NCI-H526 (cell line): ENCODE measurements around the gene RSU1.

Experiments used
- DNase-seq, 2 experiments: peaks; one replicate each; lab custom pipeline; 2025; lab: John Stamatoyannopoulos, UW

The RSU1 gene

DNA sequence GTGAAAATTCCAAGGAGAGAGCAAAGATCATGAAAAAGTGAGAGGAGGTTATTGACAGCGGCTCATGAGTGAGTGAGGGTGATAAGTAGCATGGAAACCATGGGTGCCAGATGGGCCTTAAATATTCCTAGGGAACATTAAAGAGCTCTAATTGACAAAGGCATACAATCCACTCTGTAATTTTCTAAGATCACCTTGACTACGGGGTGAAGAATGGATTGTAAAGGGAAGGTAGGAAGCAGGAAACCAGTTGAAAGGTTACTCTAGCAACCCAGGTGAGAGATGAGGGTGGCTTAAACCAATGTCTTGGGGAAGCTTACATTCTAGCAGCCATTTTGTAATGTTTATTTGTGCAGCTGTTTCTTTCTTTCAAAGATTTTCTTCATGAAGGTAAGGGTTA, 75.7 kb downstream of the RSU1 start:
- no peak for DNase-seq

- no peak for DNase-seq
Measured at GRCh38 chr10:16737420-16737819, 79.8 kb downstream of the RSU1 start.

DNA sequence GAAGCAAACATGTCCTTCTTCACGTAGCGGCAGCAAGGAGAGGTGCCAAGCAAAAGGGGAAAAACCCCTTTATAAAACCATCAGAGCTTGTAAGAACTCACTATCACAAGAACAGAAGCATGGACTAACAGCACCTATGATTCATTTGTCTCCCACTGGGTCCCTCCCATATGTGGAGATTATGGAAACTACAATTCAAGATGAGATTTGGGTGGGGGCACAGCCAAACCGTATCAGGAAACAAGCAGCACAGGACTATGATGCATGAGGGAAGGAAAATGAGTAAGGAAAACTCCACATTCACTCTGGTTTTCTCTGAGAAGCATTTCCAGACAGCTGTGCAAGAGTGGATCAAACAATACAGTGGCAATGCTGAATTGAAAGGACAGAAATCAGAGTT, 81.6 kb downstream of the RSU1 start:
- DNase-seq = no peak

- DNase-seq = peak in 1 of 2 experiments; percentile 4
Measured at GRCh38 chr10:16732376-16732775, 84.8 kb downstream of the RSU1 start.

DNA sequence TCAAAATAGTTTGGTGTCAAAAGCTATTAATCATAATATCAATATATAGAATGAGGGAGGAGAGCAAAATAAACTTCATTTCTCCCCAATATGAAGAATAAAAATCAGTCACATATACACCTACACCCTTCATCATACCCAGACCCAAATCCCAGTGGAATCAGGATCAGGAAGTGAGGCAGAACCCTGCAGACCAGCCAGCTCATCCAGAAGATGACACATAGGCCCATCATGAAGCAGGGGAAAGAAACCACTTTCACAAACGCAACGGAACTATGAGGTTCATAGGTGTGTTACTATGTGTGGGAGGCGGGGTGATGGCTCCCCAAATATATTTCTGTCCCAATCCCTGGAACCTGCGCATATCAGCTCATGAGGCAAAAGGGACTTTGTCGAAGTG, 89.0 kb downstream of the RSU1 start:
- DNase-seq = no peak

GRCh38 chr10:16727666-16728065, 89.6 kb downstream of the RSU1 start:
- no peak for DNase-seq

- no peak for DNase-seq
Measured at GRCh38 chr10:16724509-16724908, 92.7 kb downstream of the RSU1 start.

GRCh38 chr10:16720812-16721211, 96.4 kb downstream of the RSU1 start:
- no peak for DNase-seq

GRCh38 chr10:16717622-16718395, 99.4 kb downstream of the RSU1 start:
- no peak for DNase-seq

DNA sequence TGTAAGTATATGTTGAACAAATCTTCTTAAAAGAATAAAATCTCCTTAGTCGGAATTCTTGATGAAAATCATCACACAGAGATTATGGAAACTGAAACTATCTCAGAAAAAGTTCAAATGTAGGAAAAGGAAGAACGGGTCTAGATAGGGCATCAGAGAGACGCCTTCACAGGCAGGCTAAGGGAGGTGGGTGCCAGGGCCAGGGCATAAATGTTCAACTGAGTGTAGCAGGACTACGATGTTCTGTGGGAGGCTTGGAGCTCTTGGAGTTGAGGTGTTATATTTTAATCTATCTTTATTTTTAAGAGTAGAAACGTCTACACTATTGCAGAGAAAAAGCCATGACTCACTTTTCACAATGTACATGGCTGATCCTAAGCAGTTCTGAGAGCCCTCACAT, 101.2 kb downstream of the RSU1 start:
- no peak for DNase-seq

- DNase-seq = no peak
Measured at GRCh38 chr10:16713290-16713689, 103.9 kb downstream of the RSU1 start.

DNA sequence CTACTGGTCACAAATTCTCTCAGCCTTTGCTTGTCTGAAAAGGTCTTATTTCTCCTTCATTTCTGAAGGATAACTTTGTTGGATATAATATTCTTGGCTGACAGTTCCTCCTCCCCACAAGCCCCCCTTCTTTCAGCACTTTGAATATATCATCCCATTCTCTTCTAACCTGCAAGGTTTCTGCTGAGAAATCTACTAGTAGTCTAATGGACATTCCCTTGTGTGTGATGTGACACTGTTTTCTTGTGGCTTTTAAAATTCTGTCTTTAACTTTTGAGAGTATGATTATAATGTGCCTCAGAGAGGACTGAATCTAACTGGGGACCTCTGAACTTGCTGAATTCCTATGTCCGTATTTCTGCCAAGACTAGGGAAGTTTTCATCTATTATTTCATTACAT, 104.3 kb downstream of the RSU1 start:
- DNase-seq = no peak

DNA sequence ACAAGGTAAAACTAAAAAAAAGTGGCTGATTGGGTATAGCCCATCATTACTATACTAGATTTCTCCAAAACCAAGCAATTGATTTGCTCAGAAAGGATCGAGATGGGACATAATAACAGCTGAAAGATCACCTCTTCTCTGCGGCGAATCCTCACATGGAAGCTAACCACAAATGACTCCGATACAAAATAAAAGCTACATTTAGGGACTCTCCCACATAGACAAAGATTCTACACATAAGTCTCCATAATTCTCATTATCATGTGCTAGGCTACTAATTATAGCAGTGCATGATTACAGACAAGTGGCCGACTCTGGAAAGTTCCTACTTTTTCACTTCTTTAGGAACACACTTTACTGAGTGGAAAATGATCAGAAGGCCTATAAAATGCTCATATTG, 116.9 kb downstream of the RSU1 start:
- DNase-seq = no peak

DNA sequence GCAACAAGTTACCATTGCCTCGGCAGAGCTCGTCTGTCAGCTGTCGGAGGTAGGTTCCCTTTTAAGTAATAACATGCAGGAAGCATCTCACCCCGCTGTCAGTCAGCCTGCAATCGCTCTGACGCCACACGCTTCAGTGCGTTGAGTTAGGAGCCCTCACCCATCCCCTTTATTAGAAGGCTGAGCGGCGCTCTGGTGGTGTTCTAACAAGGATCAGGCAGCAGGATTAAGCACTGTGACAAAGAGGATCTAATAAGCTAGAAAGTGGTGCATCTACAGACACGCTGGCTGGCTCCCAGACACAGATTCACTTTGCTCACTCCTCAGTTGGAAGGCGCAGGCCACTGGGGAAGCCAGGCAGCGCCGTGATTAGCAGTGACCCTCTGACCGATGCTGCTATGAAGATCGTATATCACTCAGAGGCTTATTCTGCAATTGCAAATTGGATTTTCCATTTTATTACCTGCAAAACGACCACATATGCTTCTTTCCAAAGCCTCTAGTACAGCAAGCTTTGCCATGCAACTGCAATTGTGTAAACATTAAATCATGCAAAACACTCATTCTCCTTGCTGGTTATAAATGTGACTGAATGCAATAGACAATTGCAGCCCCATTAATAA, 117.7 kb downstream of the RSU1 start:
- no peak for DNase-seq

GRCh38 chr10:16698461-16698860, 118.8 kb downstream of the RSU1 start:
- no peak for DNase-seq

DNA sequence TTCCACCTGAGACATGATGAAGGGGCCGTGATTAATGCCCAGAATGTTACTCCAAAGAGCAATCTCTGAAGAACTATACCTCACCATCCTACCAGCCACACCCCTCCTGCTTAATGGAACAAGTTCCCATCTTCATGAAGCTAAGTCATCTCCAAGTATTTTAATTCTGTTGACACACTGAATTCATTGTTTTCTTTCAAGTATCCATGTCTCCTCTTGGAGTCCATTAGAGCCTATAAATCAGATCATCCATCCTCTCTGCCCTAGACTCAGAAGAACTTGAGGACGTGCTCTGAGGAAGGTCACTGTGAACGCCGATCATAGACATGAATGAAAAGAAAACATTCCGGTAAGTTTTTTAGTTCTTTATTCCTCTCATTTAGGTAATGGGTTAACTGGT, 126.8 kb downstream of the RSU1 start:
- DNase-seq = no peak

DNA sequence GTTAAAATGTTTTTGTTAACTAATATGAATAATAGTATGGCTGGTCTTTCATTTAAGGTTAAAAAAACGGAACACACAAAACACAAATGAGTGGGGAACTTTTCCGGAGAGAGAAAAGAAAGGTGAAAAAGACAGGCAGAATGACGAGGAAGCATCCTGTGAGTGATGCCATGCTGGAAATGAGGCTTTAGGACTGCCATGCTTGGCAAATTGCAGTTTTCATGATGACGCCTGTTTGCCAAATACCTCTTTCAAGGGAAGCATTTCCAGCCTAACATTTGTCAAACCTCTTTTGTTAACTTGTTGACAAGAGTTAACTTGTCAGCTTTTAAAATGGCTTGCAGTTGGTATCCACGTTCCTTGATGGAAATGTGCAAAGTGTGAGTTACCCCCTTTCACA, 127.5 kb downstream of the RSU1 start:
- DNase-seq = no peak

DNA sequence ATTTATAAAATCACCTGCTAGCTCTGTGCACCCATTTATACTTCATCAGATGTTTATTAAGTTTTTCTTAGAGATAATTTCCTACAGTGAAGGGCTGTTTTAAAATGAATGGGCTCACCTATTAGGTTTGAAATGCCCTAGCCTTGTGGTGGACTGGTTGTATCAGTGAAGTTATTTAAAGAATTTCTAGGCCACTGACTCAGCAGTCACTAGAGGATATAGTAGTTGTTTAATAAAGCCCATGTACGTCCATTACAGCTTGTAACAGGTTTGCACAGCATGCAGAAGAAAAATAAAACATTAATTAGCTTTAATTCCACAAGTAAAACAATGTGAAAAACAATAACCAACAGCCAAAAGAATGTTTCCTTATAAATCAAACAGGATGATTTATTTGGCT, 128.0 kb downstream of the RSU1 start:
- no peak for DNase-seq

GRCh38 chr10:16686054-16686902, 130.9 kb downstream of the RSU1 start:
- DNase-seq = no peak

DNA sequence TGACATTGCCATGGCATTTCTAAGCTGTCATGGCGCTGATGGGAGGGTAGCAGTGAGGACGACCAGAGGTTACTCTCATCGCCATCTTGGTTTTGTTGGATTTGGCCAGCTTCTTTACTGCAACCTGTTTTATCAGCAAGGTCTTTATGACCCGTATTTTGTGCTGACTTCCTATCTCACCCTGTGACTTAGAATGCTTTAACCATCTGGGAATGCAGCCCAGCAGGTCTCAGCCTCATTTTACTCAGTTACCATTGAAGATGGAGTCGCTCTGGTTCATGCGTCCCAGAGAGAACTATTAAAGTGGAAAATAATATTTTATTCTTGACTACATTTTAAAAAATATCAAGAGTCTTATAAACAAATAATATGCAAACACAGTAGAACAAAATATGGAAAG, 131.7 kb downstream of the RSU1 start:
- DNase-seq = no peak

DNA sequence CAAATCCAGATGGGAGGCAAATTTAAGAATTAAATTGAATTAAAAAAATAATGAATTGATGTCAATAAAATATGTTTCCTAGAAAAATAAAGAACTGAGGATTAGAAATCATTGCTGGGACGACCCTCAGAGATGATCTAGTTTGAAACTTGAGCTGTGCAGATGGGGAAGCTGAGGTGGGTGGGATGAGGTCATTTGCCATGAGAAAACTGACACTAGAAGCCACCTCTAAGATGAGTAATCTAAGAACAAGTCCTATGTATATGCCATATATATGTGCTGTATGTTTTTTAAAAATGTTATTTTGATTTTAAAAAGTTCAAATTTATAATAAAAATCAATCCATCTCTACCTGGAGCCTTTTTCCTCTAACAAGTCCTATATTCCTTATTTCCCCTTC, 135.7 kb downstream of the RSU1 start:
- no peak for DNase-seq

GRCh38 chr10:16679511-16679910, 137.7 kb downstream of the RSU1 start:
- no peak for DNase-seq

GRCh38 chr10:16675334-16675733, 141.9 kb downstream of the RSU1 start:
- DNase-seq = no peak
